HCT116 (cell line): ENCODE data around the gene GRHL3. TPM values are rescaled to one million over a fixed set of nuclear protein-coding genes. Genes with fewer than 3 reads are reported as not detected.

Experiments used
- ATAC-seq: fragments of 200-7000 bp; cut with Tn5 transposase; 2 replicates; pipeline ENCODE4 v1.9.1; 2020; ENCODE audit warnings: mild to moderate bottlenecking, moderate library complexity
- BruUV-seq: library from RNA; stranded (reverse); fragments of 400-500 nt; replicated peaks from 2 replicates; lab custom pipeline; 2021; lab: Mats Ljungman, UMichigan
- CTCF ChIA-PET: fragments of 300-600 bp; sonication (Branson Sonifier 250); formaldehyde crosslinking; loops from one replicate; lab custom pipeline; 2021; ENCODE audit warnings: antibody characterized with exemption; lab: Charles Lee
- POLR2A ChIA-PET: fragments of 300-600, 350-600 bp; sonication (Branson Sonifier 250); formaldehyde crosslinking; loops from one replicate; lab custom pipeline; 2021; ENCODE audit warnings: antibody characterized with exemption; lab: Charles Lee
- RAD21 ChIA-PET, 2 experiments: fragments of 300-600 bp; sonication (Branson Sonifier 250); formaldehyde crosslinking; loops; one replicate each; lab custom pipeline; 2023; ENCODE audit warnings: low total read pairs in 2 of 2; ENCODE audit not compliant: uncharacterized antibody in 2 of 2, unreplicated experiment in 2 of 2, low non-redundant PET in 1 of 2; lab: Charles Lee
- DNase-seq: peaks from one replicate; pipeline ENCODE4 v3.0.0-alpha.2; 2010; ENCODE audit warnings: low read depth, low spot score
- H2AFZ ChIP-seq: fragments of 200-600 bp; shearing (Covaris generic), sonication (generic); 2 replicates; pipeline ENCODE4 v1.6.1; 2017; ENCODE audit warnings: low read depth, mixed run types, mixed read lengths, antibody characterized with exemption, low read length; ENCODE audit not compliant: poor library complexity, severe bottlenecking
- H3K27ac ChIP-seq: 2 replicates; pipeline ENCODE4 v1.5.1; 2012; ENCODE audit warnings: low read depth, low read length
- H3K27me3 ChIP-seq: fragments of 200-600 bp; sonication (generic); 2 replicates; pipeline ENCODE4 v1.6.1; 2016; ENCODE audit warnings: mixed run types, low read length, mixed read lengths; ENCODE audit not compliant: insufficient read depth
- H3K36me3 ChIP-seq, 2 experiments: fragments of 200-500 bp in 1 of 2; fragments of 200-600 bp in 1 of 2; sonication (Bioruptor generic) in 1 of 2; sonication (generic) in 1 of 2; 2 replicates each; pipeline versions ENCODE4 v1.5.1 to v1.6.1; 2014 to 2016; ENCODE audit warnings: low read length in 2 of 2, inconsistent platforms in 1 of 2, mixed read lengths in 1 of 2, mixed run types in 1 of 2; ENCODE audit not compliant: insufficient read depth in 2 of 2, control insufficient read depth in 1 of 2
- H3K4me1 ChIP-seq, 2 experiments: fragments of 200-600 bp in 1 of 2; sonication (generic) in 1 of 2; 2 replicates each; pipeline versions ENCODE4 v1.5.1 to v1.6.1; 2012 to 2017; ENCODE audit warnings: low read length in 2 of 2, inconsistent platforms in 1 of 2, mild to moderate bottlenecking in 1 of 2, mixed read lengths in 1 of 2, mixed run types in 1 of 2, moderate library complexity in 1 of 2; ENCODE audit not compliant: insufficient read depth in 2 of 2, control insufficient read depth in 1 of 2
- H3K4me2 ChIP-seq: fragments of 200-600 bp; sonication (generic); 2 replicates; pipeline ENCODE4 v1.6.1; 2017; ENCODE audit warnings: mixed run types, low read length, mixed read lengths
- H3K4me3 ChIP-seq, 2 experiments: fragments of 200-600 bp in 1 of 2; sonication (generic) in 1 of 2; replicated peaks in 1 of 2; 2 replicates each; pipeline ENCODE4 v1.5.1; 2011 to 2016; ENCODE audit warnings: low read length in 2 of 2, control low read depth in 1 of 2, low read depth in 1 of 2, mild to moderate bottlenecking in 1 of 2, mixed read lengths in 1 of 2, mixed run types in 1 of 2
- H3K79me2 ChIP-seq: fragments of 200-600 bp; sonication (generic); 2 replicates; pipeline ENCODE4 v1.6.1; 2017; ENCODE audit warnings: mild to moderate bottlenecking, mixed run types, low read length, moderate library complexity, mixed read lengths; ENCODE audit not compliant: insufficient read depth
- H3K9ac ChIP-seq: fragments of 200-600 bp; sonication (generic); 2 replicates; pipeline ENCODE4 v1.6.1; 2016; ENCODE audit warnings: low read length, mixed read lengths
- H3K9me2 ChIP-seq: fragments of 200-600 bp; sonication (generic), shearing (Covaris generic); 2 replicates; pipeline ENCODE4 v1.6.1; 2017; ENCODE audit warnings: mixed run types, mild to moderate bottlenecking, moderate library complexity; ENCODE audit not compliant: insufficient read depth
- H3K9me3 ChIP-seq, 2 experiments: fragments of 200-500 bp in 1 of 2; fragments of 200-600 bp in 1 of 2; sonication (Bioruptor generic) in 1 of 2; sonication (generic) in 1 of 2; 2 replicates each; pipeline ENCODE4 v1.6.1; 2014 to 2017; ENCODE audit warnings: low read length in 2 of 2, mixed read lengths in 2 of 2, inconsistent platforms in 1 of 2, low read depth in 1 of 2, mild to moderate bottlenecking in 1 of 2, mixed run types in 1 of 2, moderate library complexity in 1 of 2; ENCODE audit not compliant: control insufficient read depth in 1 of 2, insufficient read depth in 1 of 2
- H4K20me1 ChIP-seq: fragments of 200-600 bp; sonication (generic), shearing (Covaris generic); 2 replicates; pipeline ENCODE4 v1.6.1; 2017; ENCODE audit warnings: mixed run types, mild to moderate bottlenecking, moderate library complexity; ENCODE audit not compliant: insufficient read depth
- ATF3 ChIP-seq: IDR thresholded peaks from 2 replicates; pipeline ENCODE4 v1.6.1; 2012
- CTCF ChIP-seq, 3 experiments: fragments of 200-600 bp in 1 of 3; sonication (generic) in 1 of 3; IDR thresholded peaks in 2 of 3; conservative IDR thresholded peaks in 1 of 3; 2 replicates each; pipeline ENCODE4 v1.5.1; 2012 to 2017; ENCODE audit warnings: low read depth in 2 of 3, low read length in 2 of 3, antibody characterized with exemption in 1 of 3, borderline replicate concordance in 1 of 3, control low read depth in 1 of 3, mild to moderate bottlenecking in 1 of 3, mixed read lengths in 1 of 3, mixed run types in 1 of 3, moderate library complexity in 1 of 3; ENCODE audit not compliant: insufficient read depth in 1 of 3
- EGR1 ChIP-seq: IDR thresholded peaks from 2 replicates; pipeline ENCODE4 v1.6.1; 2012; ENCODE audit warnings: low read depth
- ELF1 ChIP-seq: IDR thresholded peaks from 2 replicates; pipeline ENCODE4 v1.6.1; 2012; ENCODE audit warnings: low read depth, borderline replicate concordance
- EZH2 ChIP-seq: fragments of 200-600 bp; sonication (generic); IDR thresholded peaks from 2 replicates; pipeline ENCODE4 v1.6.1; 2017; ENCODE audit warnings: antibody characterized with exemption, mixed run types
- FOSL1 ChIP-seq: IDR thresholded peaks from 2 replicates; pipeline ENCODE4 v1.6.1; 2012; ENCODE audit warnings: low read depth
- POLR2A ChIP-seq: IDR thresholded peaks from 2 replicates; pipeline ENCODE4 v1.7.0; 2011; ENCODE audit warnings: borderline replicate concordance; ENCODE audit not compliant: insufficient read depth, insufficient read length; ENCODE audit errors: extremely low read depth
- POLR2AphosphoS5 ChIP-seq: IDR thresholded peaks from 2 replicates; pipeline ENCODE4 v1.6.1; 2011; ENCODE audit warnings: mild to moderate bottlenecking, low read depth, low read length, moderate library complexity
- SIN3A ChIP-seq: IDR thresholded peaks from 2 replicates; pipeline ENCODE4 v1.6.1; 2012; ENCODE audit warnings: low read depth
- SP1 ChIP-seq: IDR thresholded peaks from 2 replicates; pipeline ENCODE4 v1.6.1; 2012; ENCODE audit warnings: low read depth
- SRF ChIP-seq: IDR thresholded peaks from 2 replicates; pipeline ENCODE4 v1.6.1; 2012; ENCODE audit warnings: low read depth
- TCF7L2 ChIP-seq: IDR thresholded peaks from 2 replicates; pipeline ENCODE4 v1.7.0; 2011; ENCODE audit warnings: borderline replicate concordance, inconsistent platforms; ENCODE audit not compliant: insufficient read depth, insufficient read length; ENCODE audit errors: extremely low read depth
- YY1 ChIP-seq: IDR thresholded peaks from 2 replicates; pipeline ENCODE4 v1.6.1; 2011; ENCODE audit warnings: low read length, low read depth, moderate library complexity, mild to moderate bottlenecking; ENCODE audit not compliant: insufficient replicate concordance; ENCODE audit errors: extremely low read depth
- ZBTB33 ChIP-seq: IDR thresholded peaks from 2 replicates; pipeline ENCODE4 v1.6.1; 2011; ENCODE audit warnings: mild to moderate bottlenecking, low read length, moderate library complexity; ENCODE audit not compliant: insufficient replicate concordance; ENCODE audit errors: extremely low read depth
- ZFX ChIP-seq: fragments of 450-650 bp; IDR thresholded peaks from 2 replicates; pipeline ENCODE4 v1.6.1; 2017
- ZNF274 ChIP-seq: fragments of 200-500 bp; sonication (Bioruptor generic); IDR thresholded peaks from 2 replicates; pipeline ENCODE4 v1.6.1; 2014; ENCODE audit warnings: mild to moderate bottlenecking, low read depth, low read length, inconsistent platforms
- intact Hi-C: fragments of 100-400 bp; cut with micrococcal nuclease; formaldehyde crosslinking; loops from 2 replicates; pipeline ENCODE4 v1.10.0; 2022
- total RNA-seq: library from RNA; stranded (reverse); gene quantifications from one replicate; pipeline ENCODE4 v1.2.1, GENCODE V29; 2021; ENCODE audit not compliant: unreplicated experiment

GRHL3 gene
- total RNA-seq, 1 experiment from 2014 or later = 1.0 TPM

GRCh38 chr1:24275104-24275410, 44.1 kb upstream of the GRHL3 start:
- Histone ChIP-seq H3K4me1 (peaks cover 0 to 7% of the 10 kb centered on the region in 2 experiments; a peak in 1 of 4 replicates), H3K4me2 (no peak overlapping the region), H3K27me3 (peaks cover 5% of the 10 kb centered on the region; the same call in 1 of the 2 replicates), H3K9ac (no peak overlapping the region)
- intact Hi-C loops = no loop called here
- BruUV-seq = no TSS peak
- CTCF ChIA-PET = no interaction called here
- TF ChIP-seq CTCF (IDR thresholded peaks at IDR 0.05 in 2 of 3, conservative IDR thresholded peaks at IDR 0.05 in 1 of 3; ENCODE audit: borderline replicate concordance in 1 of 3, insufficient read depth in 1 of 3, low read depth in 2 of 3, low read length in 2 of 3) = no peak
- no peak for TF ChIP-seq ZFX
- TF ChIP-seq YY1 = no peak
- TF ChIP-seq SP1 = no peak
- no peak for TF ChIP-seq EZH2
- TF ChIP-seq ATF3 = no peak
- TF ChIP-seq FOSL1 = no peak
- TF ChIP-seq POLR2AphosphoS5 = no peak
- no peak for TF ChIP-seq SRF
- TF ChIP-seq EGR1 = no peak
- TF ChIP-seq POLR2A = no peak
- TF ChIP-seq SIN3A = no peak
- TF ChIP-seq ZNF274 = no peak
- no peak for TF ChIP-seq ZBTB33
- TF ChIP-seq ELF1 = no peak
- no peak for TF ChIP-seq TCF7L2
- TF ChIP-seq, all 23 proteins: peak for 0
- no peak for ATAC-seq
- Histone ChIP-seq H3K4me3 (no peak overlapping the region), H3K9me3 (no peaks in the 10 kb centered on the region), H2AFZ (no peak overlapping the region), H3K36me3 (no peaks in the 10 kb centered on the region), H3K9me2 (no peaks in the 10 kb centered on the region), H3K27ac (no peak overlapping the region), H4K20me1 (no peaks in the 10 kb centered on the region), H3K79me2 (no peaks in the 10 kb centered on the region)
- RAD21 ChIA-PET = no interaction called here
- POLR2A ChIA-PET = no interaction called here
- no peak for DNase-seq
